GM12891 (cell line): Measurements from ENCODE around the gene SLC30A7.

ENCODE experiments used
- POLR2A ChIP-seq: IDR thresholded peaks from 2 replicates; pipeline ENCODE4 v1.6.1; 2011; ENCODE audit warnings: low read depth, low read length, control low read depth
- POLR2AphosphoS5 ChIP-seq: IDR thresholded peaks from 2 replicates; pipeline ENCODE4 v1.6.1; 2011; ENCODE audit warnings: low read depth, low read length, control low read depth

DNA sequence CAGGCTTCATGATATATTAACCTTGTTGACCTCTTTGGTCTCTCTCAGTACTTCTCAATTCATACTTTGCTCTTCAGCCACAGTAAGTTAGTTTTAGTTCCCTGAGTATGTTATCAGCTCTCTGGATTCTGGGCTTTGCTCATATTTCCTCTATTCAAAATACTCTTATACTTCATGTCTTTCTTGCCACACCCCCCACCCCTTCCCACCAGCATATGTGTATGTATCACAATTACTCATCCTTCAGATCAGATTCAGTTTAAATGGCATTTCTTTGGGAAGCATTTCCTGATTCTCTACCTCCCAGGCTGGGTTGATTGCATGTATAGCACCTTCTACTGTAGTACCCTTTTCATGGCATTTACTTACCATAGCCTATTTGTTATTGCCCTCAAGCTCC is 28.3 kb downstream of the SLC30A7 start:
- no peak for TF ChIP-seq POLR2AphosphoS5
- TF ChIP-seq POLR2A = no peak
